T-helper 2 cell treated with Interferon-gamma antibody and Interleukin-4, amounts not matched to agents 100 ng/mL and 5 ng/mL, for 36 hours (primary cell): ENCODE results near the gene WDTC1. TPM values are rescaled to one million over a fixed set of nuclear protein-coding genes. Genes with fewer than 3 reads are reported as not detected.

ENCODE experiments used
- intact Hi-C: fragments of 100-400 bp; cut with micrococcal nuclease; formaldehyde crosslinking; loops from one replicate; pipeline ENCODE4 v1.15.1; 2023
- total RNA-seq: library from RNA; stranded (reverse); gene quantifications from 2 replicates; pipeline ENCODE4 v1.2.3, GENCODE V29; 2022

WDTC1 gene
- total RNA-seq, 1 donor from 2014 or later: 24.4 TPM

- intact Hi-C loops: loop anchor here (1.0 to 2.0 kb wide), 4 partner anchors 20 to 304 kb away; partner anchors contain the start of gene AHDC1
Measured at GRCh38 chr1:27300341-27301051, 66.1 kb downstream of the WDTC1 start.

GRCh38 chr1:27301052-27301422, 66.6 kb downstream of the WDTC1 start:
- intact Hi-C loops: loop anchor here (1.0 to 2.0 kb wide), 3 partner anchors 20 to 304 kb away; partner anchors contain the start of gene AHDC1

- intact Hi-C loops: loop anchor here (1.0 to 2.0 kb wide), 3 partner anchors 19 to 303 kb away; partner anchors contain the start of gene AHDC1
Measured at GRCh38 chr1:27301582-27302199, 67.3 kb downstream of the WDTC1 start.

GRCh38 chr1:27302612-27303011, 68.2 kb downstream of the WDTC1 start:
- intact Hi-C loops: no loop called here

- intact Hi-C loops: no loop called here
Measured at GRCh38 chr1:27303509-27303908, 69.1 kb downstream of the WDTC1 start.

- intact Hi-C loops: no loop called here
Measured at GRCh38 chr1:27306071-27306470, 71.6 kb downstream of the WDTC1 start.

GRCh38 chr1:27306892-27307761, 72.7 kb downstream of the WDTC1 start:
- intact Hi-C loops: no loop called here

GRCh38 chr1:27307874-27308598, 73.6 kb downstream of the WDTC1 start:
- intact Hi-C loops: no loop called here

- intact Hi-C loops: no loop called here
Measured at GRCh38 chr1:27314169-27314568, 79.7 kb downstream of the WDTC1 start.

GRCh38 chr1:27314737-27315136, 80.3 kb downstream of the WDTC1 start:
- intact Hi-C loops: no loop called here

- intact Hi-C loops: no loop called here
Measured at GRCh38 chr1:27316860-27317259, 82.4 kb downstream of the WDTC1 start.

- intact Hi-C loops: no loop called here
Measured at GRCh38 chr1:27318136-27318535, 83.7 kb downstream of the WDTC1 start.

- intact Hi-C loops: no loop called here
Measured at GRCh38 chr1:27318596-27318995, 84.2 kb downstream of the WDTC1 start.

- intact Hi-C loops: loop anchor here (1.0 to 5.0 kb wide), 6 partner anchors 19 to 350 kb away; partner anchors contain the start of genes AHDC1, GPR3 and IFI6
Measured at GRCh38 chr1:27321813-27322568, 87.6 kb downstream of the WDTC1 start, which contains the start of gene TMEM222. TSS of gene TMEM222 (plus strand) at chr1:27322163. CDS start at chr1:27322198, 35 bp downstream.

GRCh38 chr1:27322569-27323240, 88.3 kb downstream of the WDTC1 start:
- intact Hi-C loops: loop anchor here (1.0 to 5.0 kb wide), 5 partner anchors 19 to 350 kb away; partner anchors contain the start of genes AHDC1, GPR3 and IFI6

GRCh38 chr1:27325286-27325685, 90.9 kb downstream of the WDTC1 start:
- intact Hi-C loops: no loop called here

GRCh38 chr1:27327964-27328363, 93.5 kb downstream of the WDTC1 start:
- intact Hi-C loops: no loop called here

GRCh38 chr1:27330786-27331185, 96.4 kb downstream of the WDTC1 start:
- intact Hi-C loops: no loop called here

- intact Hi-C loops: no loop called here
Measured at GRCh38 chr1:27331426-27331825, 97.0 kb downstream of the WDTC1 start.
